HG02981 (cell line): ENCODE results near the gene MRNIP.
"Not testable (repeated sequence)": the region's sequence is repeated elsewhere in the genome, so short reads cannot be mapped to it uniquely, and the experiment has no call there.

Experiments
- ATAC-seq: cut with Tn5 transposase; IDR thresholded peaks from one replicate; pipeline ENCODE4 v1.9.1; 2021; ENCODE audit warnings: mild to moderate bottlenecking, moderate library complexity; ENCODE audit not compliant: unreplicated experiment

The MRNIP gene

DNA sequence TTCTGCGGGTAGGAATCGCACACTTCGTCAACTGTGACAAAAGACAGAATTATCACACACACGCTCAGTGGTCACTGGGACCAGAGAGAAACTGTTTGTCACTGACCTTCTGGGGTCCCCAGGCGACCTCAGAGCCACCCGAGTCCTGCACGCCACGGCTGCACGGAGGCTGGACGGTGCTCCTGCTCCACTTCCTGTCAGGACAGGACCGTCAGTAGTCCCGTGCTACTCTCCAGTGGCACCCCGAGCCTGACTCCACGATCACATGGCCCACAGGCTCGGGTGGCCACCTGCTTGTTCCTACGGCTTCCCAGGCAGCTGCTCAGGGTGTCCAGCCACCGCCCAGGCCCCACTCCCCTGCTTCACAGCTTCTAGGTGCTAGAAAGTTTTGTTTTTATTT lies 17.9 kb downstream of the MRNIP start:
- ATAC-seq, result no peak

GRCh38 chr5:179840321-179840720 lies 18.3 kb downstream of the MRNIP start:
- no peak for ATAC-seq

DNA sequence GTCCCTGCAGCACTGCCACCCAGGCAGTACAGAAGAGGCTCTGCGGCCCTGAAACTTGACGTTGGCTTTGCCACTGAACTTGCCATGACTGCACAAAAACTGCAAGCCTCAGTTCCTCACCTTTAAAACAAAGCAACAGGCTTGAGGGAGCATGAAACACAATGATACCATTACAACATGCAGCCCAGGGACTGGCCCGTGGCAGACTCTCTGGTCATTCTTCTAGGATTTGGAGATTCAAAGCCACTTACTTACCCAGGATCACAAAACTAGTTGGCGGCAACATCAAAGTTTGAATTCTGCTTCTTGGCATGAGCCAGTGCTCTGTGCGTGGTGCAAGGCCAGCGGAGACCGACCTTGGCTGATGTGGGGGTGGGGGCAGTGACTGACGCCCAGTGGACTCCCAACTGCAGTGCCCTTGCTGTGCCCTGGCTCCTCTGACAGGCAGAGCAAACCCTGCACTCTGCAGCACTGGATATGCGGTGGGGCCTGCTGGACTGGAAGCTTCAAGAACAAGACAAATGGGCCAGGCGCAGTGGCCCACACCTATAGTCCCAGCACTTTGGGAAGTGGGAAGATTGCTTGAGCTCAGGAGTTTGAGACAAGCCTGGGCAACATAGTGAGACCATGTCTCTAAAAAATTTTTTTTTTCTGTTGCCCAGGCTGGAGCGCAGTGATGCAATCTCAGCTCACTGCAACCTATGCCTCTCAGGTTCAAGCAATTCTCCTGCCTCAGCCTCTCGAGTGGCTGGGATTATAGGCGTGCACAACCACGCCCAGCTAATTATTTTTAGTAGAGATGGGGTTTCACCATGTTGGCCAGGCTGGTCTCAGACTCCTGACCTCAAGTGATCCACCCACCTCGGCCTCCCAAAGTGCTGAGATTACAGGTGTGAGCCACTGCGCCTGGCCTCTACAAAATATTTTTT lies 19.0 kb downstream of the MRNIP start:
- ATAC-seq, result no peak

- ATAC-seq, result no peak
Measured at GRCh38 chr5:179837076-179838011, 21.3 kb downstream of the MRNIP start.

- peak; percentile 49 for ATAC-seq
Measured at GRCh38 chr5:179836225-179837019, 22.2 kb downstream of the MRNIP start.

GRCh38 chr5:179834871-179835270 lies 23.7 kb downstream of the MRNIP start:
- ATAC-seq, result not testable (repeated sequence)

- no peak for ATAC-seq
Measured at GRCh38 chr5:179834120-179834519, 24.5 kb downstream of the MRNIP start.

GRCh38 chr5:179833709-179834070 lies 24.9 kb downstream of the MRNIP start:
- no peak for ATAC-seq

DNA sequence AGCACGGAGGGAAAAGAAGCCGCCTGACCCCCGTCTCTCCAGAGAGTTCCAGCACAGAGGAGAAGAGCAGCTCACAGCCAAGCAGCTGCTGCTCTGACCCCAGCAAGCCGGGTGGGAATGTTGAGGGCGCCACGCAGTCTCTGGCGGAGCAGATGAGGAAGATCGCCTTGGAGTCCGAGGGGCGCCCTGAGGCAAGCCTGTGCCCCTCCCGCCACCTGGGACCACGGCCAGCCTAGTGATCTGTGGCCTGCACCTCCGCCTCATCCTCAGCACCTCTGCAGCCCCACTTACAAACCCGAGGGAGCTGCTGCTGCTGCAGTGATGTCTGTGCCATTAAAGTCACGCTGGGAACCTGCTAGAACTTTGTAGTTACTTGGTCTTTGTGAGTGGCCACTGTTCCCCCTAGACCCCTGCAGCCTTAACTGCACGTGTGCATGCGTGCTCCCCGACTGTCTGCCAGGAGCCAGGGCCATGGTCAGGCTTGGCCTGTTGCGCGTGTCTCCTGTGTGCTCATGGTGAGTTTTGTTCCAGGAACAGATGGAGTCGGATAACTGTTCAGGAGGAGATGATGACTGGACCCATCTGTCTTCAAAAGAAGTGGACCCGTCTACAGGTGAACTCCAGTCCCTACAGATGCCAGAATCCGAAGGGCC lies 25.4 kb downstream of the MRNIP start:
- ATAC-seq, result no peak

- ATAC-seq, result no peak
Measured at GRCh38 chr5:179832039-179832745, 26.4 kb downstream of the MRNIP start.

- ATAC-seq, result no peak
Measured at GRCh38 chr5:179830818-179831468, 27.7 kb downstream of the MRNIP start.

DNA sequence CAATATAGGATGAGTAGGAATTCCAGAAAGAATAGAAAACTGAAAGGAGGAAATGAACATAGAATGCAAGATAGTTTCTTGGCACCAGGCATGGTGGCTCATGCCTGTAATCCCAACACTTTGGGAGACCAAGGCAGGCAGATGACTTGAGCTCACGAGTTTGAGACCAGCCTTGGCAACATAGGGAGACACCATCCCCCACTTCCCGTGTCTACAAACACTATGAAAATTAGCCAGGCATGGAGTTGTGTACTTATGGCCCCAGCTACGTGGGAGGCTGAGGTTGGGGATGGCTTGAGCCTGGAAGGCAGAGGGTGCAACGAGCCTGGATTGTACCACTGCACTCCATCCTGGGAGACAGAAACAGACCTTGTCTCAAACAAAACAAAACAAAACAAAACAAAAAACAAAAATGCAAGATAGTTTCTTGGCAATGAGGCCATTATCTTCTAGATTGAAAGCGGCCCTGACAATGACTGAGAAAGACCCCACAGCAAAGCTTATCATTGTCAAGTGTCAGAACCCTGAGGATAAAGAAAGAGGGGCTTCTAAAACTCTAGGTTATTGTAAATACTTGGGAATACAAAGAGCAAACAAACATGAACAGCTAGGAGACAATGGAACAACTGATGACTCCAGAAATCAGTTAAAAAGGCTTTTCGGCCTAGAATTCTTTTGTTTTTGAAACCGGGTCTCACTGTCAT lies 28.7 kb downstream of the MRNIP start:
- no peak for ATAC-seq

GRCh38 chr5:179828756-179829421 lies 29.7 kb downstream of the MRNIP start:
- ATAC-seq, result no peak

GRCh38 chr5:179827680-179828079 lies 30.9 kb downstream of the MRNIP start:
- no peak for ATAC-seq

- ATAC-seq, result no peak
Measured at GRCh38 chr5:179825655-179826182, 32.9 kb downstream of the MRNIP start.

DNA sequence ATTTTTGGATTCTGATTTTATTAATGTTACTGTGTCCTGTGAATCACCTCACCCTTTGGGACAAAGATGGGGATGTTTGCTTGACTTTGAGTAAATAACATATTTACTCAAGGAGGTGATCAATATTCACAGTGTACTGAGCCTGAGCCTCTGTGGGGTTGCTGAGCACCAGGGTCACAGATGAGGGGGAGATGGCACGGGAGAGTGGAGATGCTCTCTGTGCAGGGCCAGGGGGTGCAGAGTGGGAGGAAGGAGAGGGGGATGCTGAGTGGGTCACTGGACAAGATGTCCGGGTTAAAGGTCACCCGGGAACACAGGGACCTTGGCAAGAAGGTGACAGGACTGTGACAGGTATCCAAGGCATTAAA lies 33.9 kb downstream of the MRNIP start:
- ATAC-seq, result no peak

DNA sequence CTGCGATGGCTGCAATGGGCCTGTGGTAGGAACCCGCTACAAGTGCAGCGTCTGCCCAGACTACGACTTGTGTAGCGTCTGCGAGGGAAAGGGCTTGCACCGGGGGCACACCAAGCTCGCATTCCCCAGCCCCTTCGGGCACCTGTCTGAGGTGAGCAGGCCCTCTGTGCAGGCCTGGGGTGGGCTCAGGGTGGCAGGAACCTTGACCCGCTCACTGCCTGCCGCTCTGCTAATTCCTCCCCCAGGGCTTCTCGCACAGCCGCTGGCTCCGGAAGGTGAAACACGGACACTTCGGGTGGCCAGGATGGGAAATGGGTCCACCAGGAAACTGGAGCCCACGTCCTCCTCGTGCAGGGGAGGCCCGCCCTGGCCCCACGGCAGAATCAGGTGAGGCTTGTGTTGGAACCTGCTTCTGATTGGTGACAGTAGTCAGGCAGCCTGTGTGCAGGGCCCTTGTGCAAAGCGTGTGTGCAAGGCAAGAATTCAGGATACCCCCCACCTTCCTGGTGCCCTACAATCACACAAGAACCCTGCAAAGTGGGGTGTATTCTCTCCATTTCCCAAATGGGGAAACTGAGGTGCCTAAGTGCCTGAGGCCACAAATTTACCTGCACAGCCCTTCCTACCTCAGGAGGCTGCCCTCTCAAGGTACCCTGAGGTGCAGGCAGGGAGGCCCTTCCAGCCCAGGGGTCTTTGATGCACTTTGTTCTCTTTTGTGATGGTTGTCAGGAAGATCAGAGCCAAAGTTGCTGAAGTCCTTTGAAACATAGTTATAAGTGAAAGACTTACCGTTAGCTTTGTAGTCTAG lies 34.5 kb downstream of the MRNIP start:
- no peak for ATAC-seq
